HFF-Myc (cell line): ENCODE data around the gene STARD5.
A peak's percentile ranks its signal among the peaks of the same experiment; 100 is the strongest.
"Not testable (repeated sequence)": the region's sequence is repeated elsewhere in the genome, so short reads cannot be mapped to it uniquely, and the experiment has no call there.

Experiments used
- DNase-seq: peaks from one replicate; pipeline ENCODE4 v3.0.0-alpha.2; 2011; ENCODE audit warnings: low read depth; ENCODE audit errors: extremely low read depth
- H3K4me3 ChIP-seq: replicated peaks from 2 replicates; pipeline ENCODE4 v1.5.1; 2011; ENCODE audit warnings: low read depth, mild to moderate bottlenecking, control low read depth, low read length
- TF ChIP-seq, protein P1 (sequence below): IDR thresholded peaks from 2 replicates; pipeline ENCODE4 v1.5.1; 2012; ENCODE audit warnings: mild to moderate bottlenecking, low read depth, low read length, control low read depth; ENCODE audit errors: missing control alignments

Gene STARD5

DNA sequence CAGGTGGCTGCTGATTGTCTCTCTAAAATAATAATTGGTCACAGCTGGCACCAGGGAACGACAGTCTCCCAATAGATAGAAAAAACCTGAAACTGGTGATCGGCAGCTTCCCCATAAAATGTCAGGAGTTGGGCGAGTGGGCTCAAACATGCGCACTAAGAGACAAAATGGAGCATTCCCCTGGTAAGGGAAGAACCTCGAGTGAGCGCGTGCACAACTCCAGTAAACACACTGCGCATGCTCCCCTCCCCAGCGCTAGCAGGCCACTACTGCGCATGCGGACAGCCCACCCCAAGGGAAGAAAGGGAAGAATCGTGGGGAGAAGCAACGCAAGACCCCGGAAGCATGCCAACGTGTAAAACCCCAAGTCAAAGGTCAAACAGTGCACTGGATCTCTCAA lies 7.7 kb upstream of the STARD5 start:
- H3K4me3 ChIP-seq, result no peak overlapping the region
- TF ChIP-seq, protein P1, sequence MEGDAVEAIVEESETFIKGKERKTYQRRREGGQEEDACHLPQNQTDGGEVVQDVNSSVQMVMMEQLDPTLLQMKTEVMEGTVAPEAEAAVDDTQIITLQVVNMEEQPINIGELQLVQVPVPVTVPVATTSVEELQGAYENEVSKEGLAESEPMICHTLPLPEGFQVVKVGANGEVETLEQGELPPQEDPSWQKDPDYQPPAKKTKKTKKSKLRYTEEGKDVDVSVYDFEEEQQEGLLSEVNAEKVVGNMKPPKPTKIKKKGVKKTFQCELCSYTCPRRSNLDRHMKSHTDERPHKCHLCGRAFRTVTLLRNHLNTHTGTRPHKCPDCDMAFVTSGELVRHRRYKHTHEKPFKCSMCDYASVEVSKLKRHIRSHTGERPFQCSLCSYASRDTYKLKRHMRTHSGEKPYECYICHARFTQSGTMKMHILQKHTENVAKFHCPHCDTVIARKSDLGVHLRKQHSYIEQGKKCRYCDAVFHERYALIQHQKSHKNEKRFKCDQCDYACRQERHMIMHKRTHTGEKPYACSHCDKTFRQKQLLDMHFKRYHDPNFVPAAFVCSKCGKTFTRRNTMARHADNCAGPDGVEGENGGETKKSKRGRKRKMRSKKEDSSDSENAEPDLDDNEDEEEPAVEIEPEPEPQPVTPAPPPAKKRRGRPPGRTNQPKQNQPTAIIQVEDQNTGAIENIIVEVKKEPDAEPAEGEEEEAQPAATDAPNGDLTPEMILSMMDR, result no peak
- DNase-seq, result no peak

DNA sequence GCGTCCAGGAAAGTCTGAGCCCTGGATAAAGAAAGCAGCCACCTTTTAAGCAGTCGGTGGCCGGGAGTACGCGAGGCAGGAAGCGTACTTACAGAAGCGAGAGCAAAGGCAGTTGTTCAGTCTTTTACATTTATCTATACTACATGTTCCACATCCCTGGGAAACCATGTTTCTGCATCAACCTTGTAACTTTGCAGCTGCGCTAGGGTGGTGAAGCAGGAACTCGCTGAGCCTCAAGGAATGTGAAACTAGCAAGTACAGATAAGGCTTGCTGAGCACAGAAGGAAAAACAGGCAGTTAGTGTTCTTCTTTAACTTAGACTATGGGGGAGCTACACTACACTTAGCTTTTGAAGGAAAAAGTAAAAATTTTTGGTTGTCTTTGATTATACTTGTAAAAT lies 7.2 kb upstream of the STARD5 start:
- not testable (repeated sequence) for H3K4me3 ChIP-seq, DNase-seq

DNA sequence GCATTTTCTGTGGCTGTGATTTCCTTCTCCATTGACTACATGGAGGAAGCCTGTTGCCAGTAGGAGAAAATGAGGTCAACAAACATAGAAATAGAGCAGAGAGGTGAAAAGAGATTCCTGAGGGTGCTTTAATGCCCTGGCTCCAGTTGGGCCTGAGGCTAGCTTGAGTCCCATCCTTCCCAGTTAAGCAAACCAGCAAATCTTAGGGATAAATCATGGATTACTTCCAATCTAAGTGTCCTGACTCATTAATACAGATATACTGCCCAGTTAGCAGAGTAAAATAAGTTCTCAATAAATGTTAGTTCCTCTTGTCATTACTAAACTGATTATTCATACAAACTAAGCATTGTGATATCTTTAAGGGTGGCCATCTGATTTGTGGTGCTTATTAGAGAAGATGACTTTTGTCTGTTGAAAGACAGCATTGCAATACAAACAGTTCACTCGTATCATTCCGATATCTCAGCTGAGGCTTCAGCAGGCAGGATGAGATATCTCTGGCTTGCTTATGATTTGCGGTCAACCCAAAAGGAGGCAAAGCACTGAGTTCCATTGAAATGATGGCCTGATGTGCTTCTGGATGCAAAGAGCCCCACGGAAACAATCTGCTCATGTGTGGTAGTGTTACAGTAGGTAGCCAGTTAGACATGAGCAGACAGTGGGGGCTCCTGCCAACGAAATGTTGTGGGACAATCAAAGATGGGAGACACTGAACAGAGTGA lies 6.6 kb upstream of the STARD5 start:
- TF ChIP-seq, protein P1, result no peak
- H3K4me3 ChIP-seq, result no peak overlapping the region
- DNase-seq, result no peak

DNA sequence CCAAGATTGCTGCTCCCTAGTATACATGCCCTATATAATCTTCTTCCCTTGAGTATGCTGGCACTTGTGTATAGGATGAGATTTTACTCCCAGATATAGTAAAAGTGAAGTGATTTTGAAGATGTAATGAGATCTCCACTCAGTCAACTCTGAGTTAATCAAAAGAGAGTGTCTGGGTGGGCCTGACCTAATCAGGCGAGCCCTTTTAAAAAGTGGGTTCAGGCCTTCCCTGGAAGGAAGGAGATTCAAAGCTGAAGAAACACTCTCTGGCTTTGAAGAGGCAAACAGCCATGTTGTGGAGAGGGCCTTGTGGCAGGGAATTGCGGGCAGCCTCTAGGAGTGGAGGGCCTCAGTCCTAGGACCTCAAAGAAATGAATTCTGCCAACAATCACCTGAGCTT lies 5.5 kb upstream of the STARD5 start:
- no peak for DNase-seq
- TF ChIP-seq, protein P1, result no peak
- H3K4me3 ChIP-seq, result no peak overlapping the region

DNA sequence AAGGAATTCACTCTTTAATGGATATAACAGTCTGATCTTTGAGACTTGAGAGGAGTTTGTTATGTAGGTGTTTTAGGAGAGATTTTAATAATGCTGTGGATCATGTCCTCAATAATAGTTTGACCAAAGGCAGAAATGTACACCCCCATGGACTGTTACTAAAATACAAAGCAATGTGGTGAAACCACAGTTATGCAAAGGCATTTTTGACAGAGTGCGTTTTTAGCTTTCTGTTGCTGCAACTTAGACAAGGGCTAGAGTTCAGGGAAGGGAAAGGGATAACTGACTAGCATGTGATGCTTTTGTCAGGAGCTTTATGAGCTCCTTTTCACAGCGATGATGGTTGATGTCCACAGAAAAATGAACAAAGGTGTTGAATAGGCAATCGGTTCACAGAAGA lies 3.6 kb upstream of the STARD5 start:
- no peak overlapping the region for H3K4me3 ChIP-seq
- peak; percentile 22 for DNase-seq
- TF ChIP-seq, protein P1, result no peak

DNA sequence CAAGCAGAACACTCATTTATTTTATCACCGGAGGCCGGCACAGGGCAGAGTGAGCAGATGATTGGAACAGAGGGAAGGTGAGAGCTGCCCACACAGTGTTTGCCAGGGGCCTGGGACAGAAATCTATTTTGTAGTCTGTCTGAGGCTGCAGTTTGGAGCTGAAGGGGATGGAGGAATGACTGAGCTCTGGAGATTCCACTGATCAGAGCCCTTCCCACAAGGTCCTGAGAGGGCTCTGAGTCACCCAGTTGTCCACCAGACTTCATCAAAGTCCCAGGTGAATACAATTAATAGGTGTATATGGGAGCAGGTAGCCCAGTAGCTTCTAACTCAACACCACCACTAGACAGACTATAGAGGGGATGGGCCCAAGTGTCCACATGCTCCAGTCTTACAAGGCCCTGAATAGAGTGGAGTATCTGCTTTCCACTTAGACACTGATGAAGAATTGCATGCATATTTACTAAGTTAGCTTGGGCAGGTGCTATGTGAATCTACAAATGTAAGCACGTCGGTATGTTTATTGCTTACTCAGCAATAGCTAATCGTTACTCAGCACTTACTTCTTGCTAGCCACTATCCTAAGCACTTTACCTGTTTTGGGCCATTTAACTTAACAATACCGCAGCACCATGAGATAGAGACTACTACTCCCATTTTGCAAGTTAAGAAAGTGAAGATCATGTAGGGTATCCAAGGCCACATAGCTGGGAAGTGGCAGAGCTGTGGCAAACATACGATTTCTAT lies 2.7 kb upstream of the STARD5 start:
- no peak for DNase-seq

DNA sequence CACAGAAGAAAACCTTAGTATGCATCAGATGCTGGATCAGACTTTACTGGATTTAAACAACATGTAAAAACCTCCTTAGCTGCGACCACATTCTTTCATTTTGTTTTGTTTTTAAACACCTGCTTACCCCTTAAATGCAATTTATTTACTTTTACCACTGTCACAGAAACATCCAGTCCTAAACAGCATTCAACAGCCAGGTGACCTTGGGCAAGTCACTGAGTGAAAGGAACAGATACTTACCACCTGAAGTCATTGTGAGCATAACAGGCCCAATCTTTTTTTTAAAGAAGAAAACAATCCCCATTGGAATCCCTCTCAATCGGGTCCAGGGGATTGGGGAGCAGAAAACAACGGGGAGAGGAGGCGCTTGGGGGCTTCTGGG lies 390 bp downstream of the STARD5 start:
- TF ChIP-seq, protein P1, result no peak
- peak overlapping the region; percentile 75 for H3K4me3 ChIP-seq
- no peak for DNase-seq

More for the DNA sequence above, 2.7 kb upstream of the STARD5 start:
- H3K4me3 ChIP-seq, result no peak overlapping the region
- TF ChIP-seq, protein P1, result no peak
